ENCODE data around the gene SERPINA4.

SERPINA4 gene

GRCh38 chr14:94560751-94561655 is at the start of gene SERPINA4:
SERPINA4 (plus strand) TSS chr14:94561442; CDS start chr14:94563483, 2,041 bp downstream.
- DNase-seq (ENCODE audit: low read depth in 2 of 2, low spot score in 1 of 2) = no peak

- no peak for DNase-seq (ENCODE audit: low read depth in 2 of 2, low spot score in 1 of 2)
Measured at GRCh38 chr14:94514351-94514750, 46.9 kb upstream of the SERPINA4 start.

GRCh38 chr14:94515426-94515825 is 45.8 kb upstream of the SERPINA4 start:
- DNase-seq (ENCODE audit: low read depth in 2 of 2, low spot score in 1 of 2) = no peak

- no peak for DNase-seq (ENCODE audit: low read depth in 2 of 2, low spot score in 1 of 2)
Measured at GRCh38 chr14:94515856-94516255, 45.4 kb upstream of the SERPINA4 start.

GRCh38 chr14:94517248-94517640 is 44.0 kb upstream of the SERPINA4 start:
- no peak for DNase-seq (ENCODE audit: low read depth in 2 of 2, low spot score in 1 of 2)

GRCh38 chr14:94517641-94518257 is 43.5 kb upstream of the SERPINA4 start:
- no peak for DNase-seq (ENCODE audit: low read depth in 2 of 2, low spot score in 1 of 2)

- no peak for DNase-seq (ENCODE audit: low read depth in 2 of 2, low spot score in 1 of 2)
Measured at GRCh38 chr14:94521375-94522114, 39.7 kb upstream of the SERPINA4 start.

GRCh38 chr14:94522115-94522724 is 39.0 kb upstream of the SERPINA4 start:
- DNase-seq (ENCODE audit: low read depth in 2 of 2, low spot score in 1 of 2) = no peak

- DNase-seq (ENCODE audit: low read depth in 2 of 2, low spot score in 1 of 2) = no peak
Measured at GRCh38 chr14:94523265-94523664, 38.0 kb upstream of the SERPINA4 start.

- no peak for DNase-seq (ENCODE audit: low read depth in 2 of 2, low spot score in 1 of 2)
Measured at GRCh38 chr14:94524093-94524492, 37.1 kb upstream of the SERPINA4 start.

- no peak for DNase-seq (ENCODE audit: low read depth in 2 of 2, low spot score in 1 of 2)
Measured at GRCh38 chr14:94531187-94531586, 30.1 kb upstream of the SERPINA4 start.

- DNase-seq (ENCODE audit: low read depth in 2 of 2, low spot score in 1 of 2) = no peak
Measured at GRCh38 chr14:94532447-94532846, 28.8 kb upstream of the SERPINA4 start.

GRCh38 chr14:94535506-94535905 is 25.7 kb upstream of the SERPINA4 start:
- DNase-seq (ENCODE audit: low read depth in 2 of 2, low spot score in 1 of 2) = no peak

GRCh38 chr14:94536836-94537235 is 24.4 kb upstream of the SERPINA4 start:
- DNase-seq (ENCODE audit: low read depth in 2 of 2, low spot score in 1 of 2) = no peak

GRCh38 chr14:94538070-94538740 is 23.0 kb upstream of the SERPINA4 start:
- no peak for DNase-seq (ENCODE audit: low read depth in 2 of 2, low spot score in 1 of 2)

- no peak for DNase-seq (ENCODE audit: low read depth in 2 of 2, low spot score in 1 of 2)
Measured at GRCh38 chr14:94539181-94539580, 22.1 kb upstream of the SERPINA4 start.

- DNase-seq (ENCODE audit: low read depth in 2 of 2, low spot score in 1 of 2) = no peak
Measured at GRCh38 chr14:94540031-94540794, 21.0 kb upstream of the SERPINA4 start.

- DNase-seq (ENCODE audit: low read depth in 2 of 2, low spot score in 1 of 2) = no peak
Measured at GRCh38 chr14:94541234-94541975, 19.8 kb upstream of the SERPINA4 start.

GRCh38 chr14:94542111-94542810 is 19.0 kb upstream of the SERPINA4 start:
- DNase-seq (ENCODE audit: low read depth in 2 of 2, low spot score in 1 of 2) = no peak

Measured in stimulated activated CD8-positive, alpha-beta memory T cell treated with anti-CD3 and anti-CD28 coated beads, Interleukin-4, amount 100 ng/mL, for 4 hours (primary cell).